Measurements from ENCODE around the gene SSR2.

SSR2 gene

GRCh38 chr1:156003923-156004188, 16.9 kb downstream of the SSR2 start:
- Histone ChIP-seq H3K36me3 (peaks cover 3% of the 10 kb centered on the region), H3K9me3 (no peaks in the 10 kb centered on the region), H3K27me3 (no peaks in the 10 kb centered on the region), H3K4me3 (ENCODE audit: low read depth, low read length) (no peak overlapping the region), H3K4me1 (peaks cover 4% of the 10 kb centered on the region)
- no peak for DNase-seq
- TF ChIP-seq CTCF (IDR thresholded peaks at IDR 0.05; ENCODE audit: low read depth, low read length), result no peak

- Histone ChIP-seq H3K27me3 (no peaks in the 10 kb centered on the region), H3K36me3 (no peaks in the 10 kb centered on the region; the same call in 1 of the 2 replicates), H3K4me3 (ENCODE audit: low read depth, low read length) (no peak overlapping the region), H3K4me1 (peaks cover 4% of the 10 kb centered on the region), H3K9me3 (no peaks in the 10 kb centered on the region)
- TF ChIP-seq CTCF (IDR thresholded peaks at IDR 0.05; ENCODE audit: low read depth, low read length), result no peak
- no peak for DNase-seq
Measured at GRCh38 chr1:156002188-156002911, 18.4 kb downstream of the SSR2 start.

GRCh38 chr1:156001662-156002171, 19.0 kb downstream of the SSR2 start:
- no peaks in the 10 kb centered on the region for H3K27me3 ChIP-seq
- no peak for DNase-seq
- H3K4me1 ChIP-seq, result peaks cover 4% of the 10 kb centered on the region
- TF ChIP-seq CTCF (IDR thresholded peaks at IDR 0.05; ENCODE audit: low read depth, low read length), result no peak
- H3K36me3 ChIP-seq, result no peaks in the 10 kb centered on the region; the same call in 1 of the 2 replicates
- no peak overlapping the region for H3K4me3 ChIP-seq (ENCODE audit: low read depth, low read length)
- H3K9me3 ChIP-seq, result no peaks in the 10 kb centered on the region

- H3K4me3 ChIP-seq (ENCODE audit: low read depth, low read length), result no peak overlapping the region
- H3K27me3 ChIP-seq, result no peaks in the 10 kb centered on the region
- TF ChIP-seq CTCF (IDR thresholded peaks at IDR 0.05; ENCODE audit: low read depth, low read length), result no peak
- H3K36me3 ChIP-seq, result no peaks in the 10 kb centered on the region
- no peaks in the 10 kb centered on the region for H3K9me3 ChIP-seq
- peaks cover 4% of the 10 kb centered on the region for H3K4me1 ChIP-seq
- DNase-seq, result no peak
Measured at GRCh38 chr1:156001021-156001661, 19.6 kb downstream of the SSR2 start.

- no peaks in the 10 kb centered on the region for H3K27me3 ChIP-seq
- H3K4me3 ChIP-seq (ENCODE audit: low read depth, low read length), result no peak overlapping the region
- TF ChIP-seq CTCF (IDR thresholded peaks at IDR 0.05; ENCODE audit: low read depth, low read length), result no peak
- H3K9me3 ChIP-seq, result no peaks in the 10 kb centered on the region
- DNase-seq, result no peak
- peaks cover 4% of the 10 kb centered on the region for H3K4me1 ChIP-seq
- no peaks in the 10 kb centered on the region for H3K36me3 ChIP-seq
Measured at GRCh38 chr1:155999964-156000363, 20.8 kb downstream of the SSR2 start.

GRCh38 chr1:155996166-155996565, 24.6 kb downstream of the SSR2 start:
- Histone ChIP-seq H3K27me3 (no peaks in the 10 kb centered on the region), H3K4me1 (no peaks in the 10 kb centered on the region), H3K9me3 (no peaks in the 10 kb centered on the region), H3K4me3 (ENCODE audit: low read depth, low read length) (no peak overlapping the region), H3K36me3 (no peaks in the 10 kb centered on the region)
- no peak for DNase-seq
- no peak for TF ChIP-seq CTCF (IDR thresholded peaks at IDR 0.05; ENCODE audit: low read depth, low read length)

Data from BE2C (cell line).